OCI-LY1 (cell line): ENCODE data around the gene PTK7.

Experiments
- H2AFZ ChIP-seq: fragments of 200-600 bp; sonication (generic), shearing (Covaris generic); 2 replicates; pipeline ENCODE4 v1.6.0; 2014; ENCODE audit warnings: antibody characterized with exemption, mild to moderate bottlenecking, low read length
- H3F3A ChIP-seq: fragments of 200-600 bp; sonication (generic), shearing (Covaris generic); 2 replicates; pipeline ENCODE4 v1.6.0; 2014; ENCODE audit warnings: mild to moderate bottlenecking, antibody characterized with exemption, low read length, moderate library complexity; ENCODE audit not compliant: insufficient read depth
- H3K27ac ChIP-seq: fragments of 200-600 bp; sonication (generic); 2 replicates; pipeline ENCODE4 v1.5.1; 2014; ENCODE audit warnings: low read length, mixed run types, mild to moderate bottlenecking, low read depth; ENCODE audit not compliant: poor library complexity, severe bottlenecking
- H3K27me3 ChIP-seq: fragments of 200-600 bp; sonication (generic); 2 replicates; pipeline ENCODE4 v1.6.0; 2014; ENCODE audit warnings: antibody characterized with exemption, mild to moderate bottlenecking, low read length, moderate library complexity; ENCODE audit not compliant: insufficient read depth
- H3K36me3 ChIP-seq: fragments of 200-600 bp; sonication (generic); 2 replicates; pipeline ENCODE4 v1.6.1; 2014; ENCODE audit warnings: mild to moderate bottlenecking, antibody characterized with exemption, low read length, moderate library complexity, mixed read lengths; ENCODE audit not compliant: insufficient read depth
- H3K4me1 ChIP-seq: fragments of 200-600 bp; sonication (generic); 2 replicates; pipeline ENCODE4 v1.5.1; 2014; ENCODE audit warnings: mild to moderate bottlenecking, low read length, moderate library complexity; ENCODE audit not compliant: insufficient read depth, severe bottlenecking
- H3K4me2 ChIP-seq: fragments of 200-600 bp; sonication (generic), shearing (Covaris generic); 2 replicates; pipeline ENCODE4 v1.6.1; 2014; ENCODE audit warnings: low read length
- H3K4me3 ChIP-seq: fragments of 200-600 bp; sonication (generic); 2 replicates; pipeline ENCODE4 v1.5.1; 2014; ENCODE audit warnings: low read length, low read depth, mild to moderate bottlenecking, mixed read lengths; ENCODE audit not compliant: poor library complexity, severe bottlenecking
- H3K79me2 ChIP-seq: fragments of 200-600 bp; shearing (Covaris generic); 2 replicates; pipeline ENCODE4 v1.6.1; 2016; ENCODE audit warnings: mixed run types, low read length, mixed read lengths; ENCODE audit not compliant: insufficient read depth
- H3K9ac ChIP-seq: fragments of 200-600 bp; sonication (generic), shearing (Covaris generic); 2 replicates; pipeline ENCODE4 v1.6.1; 2014; ENCODE audit warnings: mild to moderate bottlenecking, low read length, mixed read lengths
- H3K9me2 ChIP-seq: fragments of 200-600 bp; sonication (generic), shearing (Covaris generic); 2 replicates; pipeline ENCODE4 v1.6.1; 2014; ENCODE audit warnings: low read depth, mild to moderate bottlenecking, low read length, mixed read lengths
- H3K9me3 ChIP-seq: fragments of 200-600 bp; shearing (Covaris generic); 2 replicates; pipeline ENCODE4 v1.6.1; 2014; ENCODE audit warnings: low read length, mixed read lengths
- H4K20me1 ChIP-seq: fragments of 200-600 bp; sonication (generic), shearing (Covaris generic); 2 replicates; pipeline ENCODE4 v1.6.0; 2016; ENCODE audit warnings: mild to moderate bottlenecking, low read length; ENCODE audit not compliant: insufficient read depth
- CTCF ChIP-seq: fragments of 200-600 bp; sonication (generic), shearing (Covaris generic); IDR thresholded peaks from 2 replicates; pipeline ENCODE4 v1.5.1; 2017; ENCODE audit warnings: mild to moderate bottlenecking, antibody characterized with exemption, low read length, moderate library complexity, mixed read lengths
- EZH2 ChIP-seq: fragments of 200-600 bp; sonication (generic), shearing (Covaris generic); IDR thresholded peaks from 2 replicates; pipeline ENCODE4 v1.8.0; 2017; ENCODE audit warnings: borderline replicate concordance, mixed run types, mild to moderate bottlenecking, antibody characterized with exemption, low read length, moderate library complexity, mixed read lengths

Gene PTK7

GRCh38 chr6:43097502-43097901 is 21.4 kb downstream of the PTK7 start:
- Histone ChIP-seq H2AFZ (no peak overlapping the region), H3K4me2 (no peak overlapping the region), H3K4me1 (peaks cover 7% of the 10 kb centered on the region), H3K27me3 (no peaks in the 10 kb centered on the region), H3K9me3 (no peaks in the 10 kb centered on the region), H3K4me3 (no peak overlapping the region), H3K36me3 (no peaks in the 10 kb centered on the region), H4K20me1 (no peaks in the 10 kb centered on the region), H3K79me2 (no peaks in the 10 kb centered on the region), H3K9ac (no peak overlapping the region), H3F3A (no peaks in the 10 kb centered on the region), H3K27ac (no peak overlapping the region), H3K9me2 (no peaks in the 10 kb centered on the region)
- no peak for TF ChIP-seq CTCF
- no peak for TF ChIP-seq EZH2

- Histone ChIP-seq H3K9me2 (no peaks in the 10 kb centered on the region), H3K4me3 (no peak overlapping the region), H3K4me1 (peaks cover 7% of the 10 kb centered on the region), H3K4me2 (no peak overlapping the region), H3K79me2 (no peaks in the 10 kb centered on the region), H3K27me3 (0 out of 2 replicates have a peak, but pooled peaks cover 4% of the 10 kb centered on the region), H3F3A (no peaks in the 10 kb centered on the region; the same call in 1 of the 2 replicates), H3K9ac (no peak overlapping the region), H2AFZ (no peak overlapping the region), H4K20me1 (no peaks in the 10 kb centered on the region), H3K27ac (no peak overlapping the region), H3K9me3 (no peaks in the 10 kb centered on the region), H3K36me3 (no peaks in the 10 kb centered on the region)
- no peak for TF ChIP-seq CTCF
- TF ChIP-seq EZH2 = no peak
Observed at GRCh38 chr6:43101497-43101896, 25.4 kb downstream of the PTK7 start.

- Histone ChIP-seq H3K4me1 (no peaks in the 10 kb centered on the region), H4K20me1 (no peaks in the 10 kb centered on the region), H3K4me2 (no peak overlapping the region), H3K27me3 (0 out of 2 replicates have a peak, but pooled peaks cover 4% of the 10 kb centered on the region), H3K4me3 (no peak overlapping the region), H3K27ac (no peak overlapping the region), H3F3A (no peaks in the 10 kb centered on the region; the same call in 1 of the 2 replicates), H2AFZ (no peak overlapping the region), H3K9me3 (no peaks in the 10 kb centered on the region), H3K9ac (no peak overlapping the region), H3K9me2 (no peaks in the 10 kb centered on the region), H3K79me2 (no peaks in the 10 kb centered on the region), H3K36me3 (no peaks in the 10 kb centered on the region)
- no peak for TF ChIP-seq EZH2
- TF ChIP-seq CTCF = no peak
Observed at GRCh38 chr6:43103253-43103876, 27.3 kb downstream of the PTK7 start.
